ENCODE results near the gene KRT86.
"Not testable (repeated sequence)": the region's sequence is repeated elsewhere in the genome, so short reads cannot be mapped to it uniquely, and the experiment has no call there.

The KRT86 gene

GRCh38 chr12:52295663-52296062, 21.2 kb downstream of the KRT86 start:
- peak; percentile 49 for DNase-seq

GRCh38 chr12:52296572-52297215, 22.2 kb downstream of the KRT86 start:
- DNase-seq: no peak

GRCh38 chr12:52298677-52299190, 24.3 kb downstream of the KRT86 start:
- DNase-seq: no peak

- DNase-seq: no peak
Observed at GRCh38 chr12:52300796-52301691, 26.6 kb downstream of the KRT86 start.

GRCh38 chr12:52301721-52302120, 27.3 kb downstream of the KRT86 start:
- DNase-seq: not testable (repeated sequence)

GRCh38 chr12:52302242-52302914, 27.9 kb downstream of the KRT86 start:
- DNase-seq: not testable (repeated sequence)

- DNase-seq: not testable (repeated sequence)
Observed at GRCh38 chr12:52304941-52305411, 30.5 kb downstream of the KRT86 start.

GRCh38 chr12:52305921-52306705, 31.7 kb downstream of the KRT86 start:
- DNase-seq: no peak

GRCh38 chr12:52306731-52307130, 32.3 kb downstream of the KRT86 start:
- no peak for DNase-seq

- DNase-seq: peak; percentile 25
Observed at GRCh38 chr12:52307836-52308805, 33.7 kb downstream of the KRT86 start.

- no peak for DNase-seq
Observed at GRCh38 chr12:52308806-52309425, 34.5 kb downstream of the KRT86 start.

- DNase-seq: no peak
Observed at GRCh38 chr12:52310622-52311284, 36.3 kb downstream of the KRT86 start.

- DNase-seq: no peak
Observed at GRCh38 chr12:52311285-52311648, 36.8 kb downstream of the KRT86 start.

- DNase-seq: no peak
Observed at GRCh38 chr12:52312086-52312485, 37.6 kb downstream of the KRT86 start.

- DNase-seq: no peak
Observed at GRCh38 chr12:52313461-52313860, 39.0 kb downstream of the KRT86 start.

- DNase-seq: no peak
Observed at GRCh38 chr12:52313926-52314325, 39.5 kb downstream of the KRT86 start.

- no peak for DNase-seq
Observed at GRCh38 chr12:52314511-52314910, 40.1 kb downstream of the KRT86 start.

GRCh38 chr12:52315721-52316120, 41.3 kb downstream of the KRT86 start:
- DNase-seq: peak; percentile 26

- DNase-seq: no peak
Observed at GRCh38 chr12:52316290-52316689, 41.8 kb downstream of the KRT86 start.

- no peak for DNase-seq
Observed at GRCh38 chr12:52316701-52317100, 42.3 kb downstream of the KRT86 start.

Data from inflammatory macrophage treated with lipopolysaccharide for 4 hours (primary cell).